Upper lobe of left lung (tissue), 4 donors: Measurements from ENCODE around the gene SALL1.

Experiments used
- CTCF ChIP-seq, 6 experiments: fragments of 450-650 bp in 4 of 6; fragments of 200-600 bp in 2 of 6; sonication (generic) in 2 of 6; IDR thresholded peaks; one replicate each; pipeline ENCODE4 v1.5.1; 2016 to 2019; ENCODE audit warnings: antibody characterized with exemption in 6 of 6
- EP300 ChIP-seq, 4 donors: sonication (generic); formaldehyde crosslinking; IDR thresholded peaks; one replicate each; pipeline ENCODE4 v1.5.1; 2017; ENCODE audit warnings: antibody characterized with exemption in 4 of 4, control low read depth in 2 of 4
- POLR2A ChIP-seq, 4 donors: fragments of 450-650 bp; IDR thresholded peaks; one replicate each; pipeline ENCODE4 v1.5.1; 2016 to 2017; ENCODE audit warnings: antibody characterized with exemption in 4 of 4, mild to moderate bottlenecking in 2 of 4
- POLR2AphosphoS5 ChIP-seq, 2 donors: sonication (generic); formaldehyde crosslinking; IDR thresholded peaks; one replicate each; pipeline ENCODE4 v1.5.1; 2017; ENCODE audit warnings: antibody characterized with exemption in 2 of 2

- TF ChIP-seq CTCF (IDR thresholded peaks at IDR 0.05) (no peak), POLR2A (IDR thresholded peaks at IDR 0.05) (no peak), EP300 (IDR thresholded peaks at IDR 0.05) (no peak), POLR2AphosphoS5 (IDR thresholded peaks at IDR 0.05) (no peak)
These were observed 5.7 kb upstream of the SALL1 start for GRCh38 chr16:51156807-51157200.
